Keratinocyte (primary cell): Measurements from ENCODE around the gene TAPBP. TPM values are rescaled to one million over a fixed set of nuclear protein-coding genes. Genes with fewer than 3 reads are reported as not detected.
"Not testable (repeated sequence)": the region's sequence is repeated elsewhere in the genome, so short reads cannot be mapped to it uniquely, and the experiment has no call there.

ENCODE experiments used
- DNase-seq: peaks from one replicate; pipeline ENCODE4 v3.0.0-alpha.2; 2011; ENCODE audit warnings: low read depth, missing footprints, low spot score
- FAIRE-seq: peaks from 2 replicates; lab custom pipeline; 2011; peaks lifted over from hg19 to GRCh38; lab: Jason Lieb, UNC
- H2AFZ ChIP-seq: 2 replicates; pipeline ENCODE4 v1.6.0; 2012; ENCODE audit warnings: low read length, control low read depth, inconsistent platforms; ENCODE audit not compliant: control insufficient read depth
- H3K27ac ChIP-seq: 2 replicates; pipeline ENCODE4 v1.5.1; 2011; ENCODE audit warnings: low read length; ENCODE audit not compliant: control insufficient read depth, insufficient read depth
- H3K27me3 ChIP-seq: 3 replicates; pipeline ENCODE4 v1.6.0; 2011; ENCODE audit warnings: low read length; ENCODE audit not compliant: control insufficient read depth, insufficient read depth; ENCODE audit errors: extremely low read depth
- H3K36me3 ChIP-seq, 2 experiments: 2 replicates in 1 of 2; 3 replicates in 1 of 2; pipeline ENCODE4 v1.5.1; 2011; ENCODE audit warnings: low read length in 2 of 2, mild to moderate bottlenecking in 1 of 2; ENCODE audit not compliant: control insufficient read depth in 2 of 2, insufficient read depth in 2 of 2; ENCODE audit errors: extremely low read depth in 1 of 2
- H3K4me1 ChIP-seq: 3 replicates; pipeline ENCODE4 v1.5.1; 2011; ENCODE audit warnings: low read length; ENCODE audit not compliant: control insufficient read depth, insufficient read depth; ENCODE audit errors: extremely low read depth
- H3K4me2 ChIP-seq: 3 replicates; pipeline ENCODE4 v1.6.0; 2011; ENCODE audit warnings: low read depth, low read length; ENCODE audit not compliant: control insufficient read depth, insufficient read depth; ENCODE audit errors: extremely low read depth
- H3K4me3 ChIP-seq, 3 experiments: fragments of 200-600 bp in 1 of 3; sonication (generic) in 1 of 3; 2 replicates in 2 of 3; 3 replicates in 1 of 3; pipeline ENCODE4 v1.5.1; 2011 to 2016; ENCODE audit warnings: low read length in 3 of 3, mild to moderate bottlenecking in 3 of 3, control low read depth in 2 of 3, inconsistent platforms in 1 of 3, low read depth in 1 of 3, mixed read lengths in 1 of 3, mixed run types in 1 of 3, moderate library complexity in 1 of 3; ENCODE audit not compliant: control insufficient read depth in 2 of 3, insufficient read depth in 2 of 3; ENCODE audit errors: extremely low read depth in 1 of 3
- H3K79me2 ChIP-seq: 2 replicates; pipeline ENCODE4 v1.6.0; 2012; ENCODE audit warnings: low read length; ENCODE audit not compliant: control insufficient read depth, insufficient read depth
- H3K9ac ChIP-seq: 3 replicates; pipeline ENCODE4 v1.6.0; 2011; ENCODE audit warnings: low read length; ENCODE audit not compliant: control insufficient read depth, insufficient read depth; ENCODE audit errors: extremely low read depth
- H3K9me1 ChIP-seq: 3 replicates; pipeline ENCODE4 v1.6.0; 2011; ENCODE audit warnings: low read length; ENCODE audit not compliant: control insufficient read depth, insufficient read depth; ENCODE audit errors: extremely low read depth
- H3K9me3 ChIP-seq: 2 replicates; pipeline ENCODE4 v1.5.1; 2012; ENCODE audit warnings: low read depth, low read length; ENCODE audit not compliant: control insufficient read depth
- H4K20me1 ChIP-seq: 3 replicates; pipeline ENCODE4 v1.6.0; 2011; ENCODE audit warnings: low read length; ENCODE audit not compliant: control insufficient read depth, insufficient read depth; ENCODE audit errors: extremely low read depth
- CTCF ChIP-seq, 3 experiments: IDR thresholded peaks in 1 of 3; conservative IDR thresholded peaks in 1 of 3; optimal IDR thresholded peaks in 1 of 3; 2 replicates in 2 of 3; 3 replicates in 1 of 3; pipeline versions ENCODE3 to v1.5.1; 2011; ENCODE audit warnings: low read length in 3 of 3, mild to moderate bottlenecking in 3 of 3, moderate library complexity in 2 of 3, control low read depth in 1 of 3, inconsistent platforms in 1 of 3; ENCODE audit not compliant: insufficient read depth in 2 of 3; ENCODE audit errors: extremely low read depth in 1 of 3
- EZH2 ChIP-seq: IDR thresholded peaks from one replicate; pipeline ENCODE4 v1.6.1; 2012; ENCODE audit warnings: inconsistent platforms, mild to moderate bottlenecking, low read length, moderate library complexity
- dilution Hi-C: fragments of 300-500 bp; cut with MboI; formaldehyde crosslinking; loops from one replicate; pipeline ENCODE4 v1.7.0; 2020; ENCODE audit warnings: low sequenced_read_pairs; ENCODE audit not compliant: extremely low pct_ligation_motif_present
- polyA plus RNA-seq, 5 experiments: library from polyadenylated mRNA; depleted of rRNA in 3 of 5; stranded (reverse) in 3 of 5; stranded (forward) in 1 of 5; unstranded in 1 of 5; fragments of >200 nt; gene quantifications; 1 replicate in 1 of 5; 2 replicates in 3 of 5; 3 replicates in 1 of 5; pipeline versions ENCODE4 v1.2.1 to v1.2.3, GENCODE V29; 2011 to 2012; ENCODE audit warnings: missing spikeins in 2 of 5, low read depth in 1 of 5, low replicate concordance in 1 of 5

Gene TAPBP
- polyA plus RNA-seq, 1 donor (not counting 4 experiments of a cell fraction or from before 2014, with no cell fraction given): 22.2 TPM

- TF ChIP-seq EZH2 (no peak), CTCF (optimal IDR thresholded peaks at IDR 0.05 in 1 of 3, IDR thresholded peaks at IDR 0.05 in 1 of 3, conservative IDR thresholded peaks at IDR 0.05 in 1 of 3; ENCODE audit: extremely low read depth in 1 of 3, insufficient read depth in 2 of 3, low read length in 3 of 3) (peak in 2 of 3 experiments; percentile 53 to 57)
- peaks cover 34 to 54% of the 10 kb centered on the region in 2 experiments for H3K36me3 ChIP-seq
- peak within 1 kb of the TSS in 2 of 3 experiments; percentile 16 to 100 for H3K4me3 ChIP-seq
- DNase-seq (no peak), FAIRE-seq (no peak)
- H3K79me2 ChIP-seq: peaks cover 39% of the 10 kb centered on the region
- peaks cover 36% of the 10 kb centered on the region for H4K20me1 ChIP-seq
- peak within 1 kb of the TSS; percentile 8 for H3K27ac ChIP-seq
- dilution Hi-C loops: no loop called here
- no peaks in the 10 kb centered on the region for H3K27me3 ChIP-seq
- no peak within 1 kb of the TSS for H2AFZ ChIP-seq
- peaks cover 2% of the 10 kb centered on the region for H3K9me1 ChIP-seq
- H3K9ac ChIP-seq: peak within 1 kb of the TSS; percentile 57
- peak within 1 kb of the TSS; percentile 78 for H3K4me2 ChIP-seq
- peaks cover 31% of the 10 kb centered on the region for H3K4me1 ChIP-seq
- no peaks in the 10 kb centered on the region for H3K9me3 ChIP-seq
Observed at GRCh38 chr6:33276864-33277662, 36.8 kb downstream of the TAPBP start, which contains the start of gene B3GALT4. B3GALT4 (plus strand) TSS chr6:33277123; CDS start chr6:33277420, 297 bp downstream.

GRCh38 chr6:33276581-33276863, 37.4 kb downstream of the TAPBP start:
- no peak for FAIRE-seq
- peaks cover 31% of the 10 kb centered on the region for H3K4me1 ChIP-seq
- peak overlapping the region; percentile 57 for H3K9ac ChIP-seq

GRCh38 chr6:33275795-33276580, 37.9 kb downstream of the TAPBP start:
- H3K36me3 ChIP-seq: peaks cover 30 to 51% of the 10 kb centered on the region in 2 experiments
- H2AFZ ChIP-seq, dilution Hi-C loops, H3K9me3 ChIP-seq, DNase-seq, H3K27me3 ChIP-seq, H3K9me1 ChIP-seq, FAIRE-seq: not testable (repeated sequence)
- peaks cover 36% of the 10 kb centered on the region for H4K20me1 ChIP-seq
- peaks cover 46% of the 10 kb centered on the region for H3K79me2 ChIP-seq
- peak overlapping the region; percentile 57 for H3K9ac ChIP-seq
- peak overlapping the region; percentile 93 for H3K4me2 ChIP-seq
- H3K4me1 ChIP-seq: peaks cover 31% of the 10 kb centered on the region
- peak overlapping the region; percentile 8 for H3K27ac ChIP-seq
- H3K4me3 ChIP-seq: peak overlapping the region in 2 of 3 experiments; percentile 25 to 100

More at GRCh38 chr6:33276581-33276863, 37.4 kb downstream of the TAPBP start:
- H3K27ac ChIP-seq: peak overlapping the region; percentile 8
- no peak overlapping the region for H2AFZ ChIP-seq
- peaks cover 41% of the 10 kb centered on the region for H3K79me2 ChIP-seq
- no peak for DNase-seq
- TF ChIP-seq CTCF (optimal IDR thresholded peaks at IDR 0.05 in 1 of 3, IDR thresholded peaks at IDR 0.05 in 1 of 3, conservative IDR thresholded peaks at IDR 0.05 in 1 of 3; ENCODE audit: extremely low read depth in 1 of 3, insufficient read depth in 2 of 3, low read length in 3 of 3) (no peak), EZH2 (no peak)
- H3K9me3 ChIP-seq: no peaks in the 10 kb centered on the region
- peaks cover 36% of the 10 kb centered on the region for H4K20me1 ChIP-seq
- no peaks in the 10 kb centered on the region for H3K27me3 ChIP-seq
- peaks cover 2% of the 10 kb centered on the region for H3K9me1 ChIP-seq
- H3K4me2 ChIP-seq: peak overlapping the region; percentile 78
- peaks cover 34 to 51% of the 10 kb centered on the region in 2 experiments for H3K36me3 ChIP-seq
- dilution Hi-C loops: no loop called here
- peak overlapping the region in 1 of 3 experiments; percentile 41 for H3K4me3 ChIP-seq
